Bronchial epithelial cell (primary cell): ENCODE measurements around the gene CAMTA1. TPM values are rescaled to one million over a fixed set of nuclear protein-coding genes. Genes with fewer than 3 reads are reported as not detected.
A peak's percentile ranks its signal among the peaks of the same experiment; 100 is the strongest.

ENCODE experiments used
- DNase-seq: peaks from one replicate; pipeline ENCODE4 v3.0.0-alpha.2; 2010; ENCODE audit warnings: low read depth
- FAIRE-seq: peaks from 2 replicates; lab custom pipeline; 2011; peaks lifted over from hg19 to GRCh38; lab: Jason Lieb, UNC
- H3K27me3 ChIP-seq: 2 replicates; pipeline ENCODE4 v1.5.1; 2011; ENCODE audit warnings: low read length; ENCODE audit not compliant: control insufficient read depth, insufficient read depth
- H3K36me3 ChIP-seq: 2 replicates; pipeline ENCODE4 v1.5.1; 2011; ENCODE audit warnings: low read length; ENCODE audit not compliant: control insufficient read depth, insufficient read depth
- H3K4me3 ChIP-seq: 2 replicates; pipeline ENCODE4 v1.5.1; 2011; ENCODE audit warnings: mild to moderate bottlenecking, low read depth, low read length, control low read depth
- total RNA-seq: library from RNA; depleted of rRNA; stranded (reverse); fragments of >200 nt; gene quantifications from 2 replicates; pipeline ENCODE4 v1.2.1, GENCODE V29; 2014
- TF ChIP-seq, protein P1 (sequence below): IDR thresholded peaks from 2 replicates; pipeline ENCODE4 v1.5.1; 2011; ENCODE audit warnings: mild to moderate bottlenecking, moderate library complexity, low read length, control low read depth, inconsistent platforms; ENCODE audit not compliant: insufficient read depth, severe bottlenecking

Gene CAMTA1
- total RNA-seq, 1 donor from 2014 or later = 68.2 TPM

DNA sequence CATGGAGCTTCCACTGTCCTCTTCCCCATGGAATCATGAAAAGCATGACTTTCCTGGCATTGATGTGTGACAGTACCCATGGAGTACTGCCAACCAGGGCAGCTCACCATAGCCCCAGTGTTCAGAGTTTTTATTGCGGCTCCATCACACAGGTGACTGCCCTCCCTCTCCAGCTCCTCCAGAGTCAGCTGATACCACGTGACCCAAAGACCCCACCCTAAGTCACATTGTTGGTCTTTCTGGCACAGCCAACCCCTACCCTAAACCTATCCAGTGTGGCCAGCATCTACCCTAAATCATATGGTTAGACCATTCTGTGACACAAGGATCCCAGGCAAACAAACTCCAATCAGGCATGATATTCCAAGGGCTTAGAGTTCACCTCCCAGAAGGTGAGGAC, 908.4 kb downstream of the CAMTA1 start:
- Histone ChIP-seq H3K27me3 (peaks cover 2% of the 10 kb centered on the region), H3K36me3 (no peaks in the 10 kb centered on the region), H3K4me3 (no peak overlapping the region)
- TF ChIP-seq, protein P1, sequence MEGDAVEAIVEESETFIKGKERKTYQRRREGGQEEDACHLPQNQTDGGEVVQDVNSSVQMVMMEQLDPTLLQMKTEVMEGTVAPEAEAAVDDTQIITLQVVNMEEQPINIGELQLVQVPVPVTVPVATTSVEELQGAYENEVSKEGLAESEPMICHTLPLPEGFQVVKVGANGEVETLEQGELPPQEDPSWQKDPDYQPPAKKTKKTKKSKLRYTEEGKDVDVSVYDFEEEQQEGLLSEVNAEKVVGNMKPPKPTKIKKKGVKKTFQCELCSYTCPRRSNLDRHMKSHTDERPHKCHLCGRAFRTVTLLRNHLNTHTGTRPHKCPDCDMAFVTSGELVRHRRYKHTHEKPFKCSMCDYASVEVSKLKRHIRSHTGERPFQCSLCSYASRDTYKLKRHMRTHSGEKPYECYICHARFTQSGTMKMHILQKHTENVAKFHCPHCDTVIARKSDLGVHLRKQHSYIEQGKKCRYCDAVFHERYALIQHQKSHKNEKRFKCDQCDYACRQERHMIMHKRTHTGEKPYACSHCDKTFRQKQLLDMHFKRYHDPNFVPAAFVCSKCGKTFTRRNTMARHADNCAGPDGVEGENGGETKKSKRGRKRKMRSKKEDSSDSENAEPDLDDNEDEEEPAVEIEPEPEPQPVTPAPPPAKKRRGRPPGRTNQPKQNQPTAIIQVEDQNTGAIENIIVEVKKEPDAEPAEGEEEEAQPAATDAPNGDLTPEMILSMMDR = no peak
- FAIRE-seq (peak; percentile 36), DNase-seq (no peak)

DNA sequence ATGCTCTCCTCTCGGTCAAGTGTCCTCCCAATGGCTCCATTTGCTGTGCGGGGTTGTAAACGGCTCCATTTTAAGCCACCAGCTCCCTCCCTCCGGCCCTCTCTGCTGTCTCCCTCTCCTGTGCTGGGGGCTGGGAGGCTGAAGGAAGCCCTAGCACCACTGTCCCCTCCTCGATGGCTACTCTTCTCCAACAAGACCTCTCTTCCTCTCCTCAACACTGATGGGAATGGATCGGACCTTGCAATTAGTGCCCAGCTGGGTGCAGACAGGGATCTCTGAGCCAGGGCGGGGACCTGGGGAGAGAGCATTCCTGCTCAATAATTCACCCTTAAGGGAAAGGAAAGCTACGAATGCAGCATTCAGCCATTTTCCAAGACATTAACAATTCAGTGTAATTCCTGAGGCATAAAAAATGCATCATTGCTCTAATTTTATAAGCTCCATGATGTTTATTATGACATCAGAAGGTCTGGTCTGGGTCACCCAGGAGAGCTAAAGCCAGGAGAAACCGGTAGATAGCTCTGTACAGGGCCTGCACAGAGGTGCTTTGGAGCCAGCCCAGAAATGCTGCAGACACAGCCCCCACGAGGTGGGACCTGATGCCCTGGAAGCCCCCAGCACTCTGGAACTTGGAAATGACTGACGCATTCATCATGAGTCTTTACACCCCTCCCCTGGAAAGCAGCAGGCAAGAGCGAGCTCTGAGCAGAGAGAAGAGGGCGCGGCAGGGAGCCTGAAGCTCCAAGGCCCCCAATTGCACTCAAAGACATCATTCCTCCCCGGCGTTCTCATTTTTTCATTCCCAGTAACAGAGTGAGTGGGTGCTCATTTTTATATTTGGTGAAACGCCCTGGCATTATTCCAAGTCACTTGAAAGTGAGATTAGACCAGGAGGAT, 909.6 kb downstream of the CAMTA1 start:
- H3K4me3 ChIP-seq = no peak overlapping the region
- TF ChIP-seq, protein P1 = no peak
- H3K27me3 ChIP-seq = peaks cover 2% of the 10 kb centered on the region
- FAIRE-seq (no peak), DNase-seq (no peak)
- no peaks in the 10 kb centered on the region for H3K36me3 ChIP-seq

DNA sequence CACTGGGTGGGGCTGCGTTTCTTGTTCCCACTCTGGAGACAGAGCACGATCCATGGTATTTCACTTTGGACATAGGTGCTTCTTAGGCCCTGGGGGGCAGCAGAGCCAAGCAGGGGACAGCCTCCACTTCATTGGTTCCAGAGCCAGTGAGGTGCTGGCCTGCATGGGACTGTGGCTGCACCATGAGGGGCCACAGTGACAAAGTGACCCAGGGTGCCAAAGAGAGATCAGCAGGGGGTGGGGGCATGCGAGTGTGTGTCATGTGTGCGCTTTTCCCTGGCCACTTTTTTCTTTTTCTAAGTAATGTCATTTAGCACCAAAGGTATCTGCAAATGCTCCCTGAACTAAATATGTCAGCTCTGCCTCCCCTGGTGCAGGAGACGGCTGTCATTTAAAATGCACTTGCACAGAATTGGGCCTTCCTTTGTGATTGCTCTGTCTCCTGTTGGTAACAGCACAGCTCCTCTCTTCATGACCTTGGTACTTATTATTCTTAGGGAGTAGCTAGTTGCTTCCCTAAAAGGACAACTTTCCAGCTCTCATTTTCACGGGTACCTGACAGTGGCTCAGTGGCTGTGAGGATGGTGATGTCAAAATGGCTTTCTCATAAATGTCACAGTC, 910.4 kb downstream of the CAMTA1 start:
- Histone ChIP-seq H3K4me3 (no peak overlapping the region), H3K36me3 (no peaks in the 10 kb centered on the region), H3K27me3 (peaks cover 2% of the 10 kb centered on the region)
- TF ChIP-seq, protein P1 = no peak
- DNase-seq (no peak), FAIRE-seq (no peak)

DNA sequence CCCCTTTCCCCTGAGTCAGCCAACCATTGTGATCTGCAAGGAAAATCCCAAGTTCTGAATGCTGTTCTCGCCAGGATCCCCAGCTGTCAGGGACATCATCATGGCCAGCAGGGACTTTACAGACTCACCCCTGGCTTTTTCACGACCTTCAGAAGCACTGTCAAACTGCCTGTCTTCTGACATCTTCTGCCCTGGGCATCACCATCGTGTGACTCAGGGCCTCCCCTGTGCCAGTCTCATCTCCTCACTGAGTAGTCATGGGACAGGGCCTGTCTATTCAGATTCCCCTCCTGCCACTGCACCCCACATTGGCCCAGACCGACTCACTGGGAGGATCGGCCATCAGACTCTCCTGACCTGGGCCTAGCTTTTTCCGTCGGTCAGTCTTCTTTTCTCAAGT, 913.4 kb downstream of the CAMTA1 start:
- DNase-seq (peak; percentile 17), FAIRE-seq (no peak)
- Histone ChIP-seq H3K4me3 (no peak overlapping the region), H3K36me3 (no peaks in the 10 kb centered on the region), H3K27me3 (peaks cover 6% of the 10 kb centered on the region)
- TF ChIP-seq, protein P1 = no peak

DNA sequence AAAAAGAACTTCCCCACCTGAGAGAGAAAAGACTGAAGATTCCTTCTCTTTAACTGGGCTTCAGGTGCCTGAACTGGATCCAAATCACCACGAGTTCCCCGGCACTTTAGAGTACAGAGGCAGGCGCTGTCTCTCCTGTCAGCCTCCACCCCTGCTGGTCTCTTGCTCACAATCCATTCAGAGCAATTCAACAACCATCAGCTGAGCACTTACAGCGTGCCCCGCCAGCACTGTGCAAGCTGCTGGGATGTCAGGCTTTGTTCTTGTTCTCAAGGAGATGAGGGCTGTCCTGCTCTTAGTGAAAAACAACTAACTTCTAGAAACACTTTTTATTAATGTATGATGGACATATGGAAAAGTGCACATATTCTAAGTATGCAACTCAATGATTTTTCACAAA, 917.1 kb downstream of the CAMTA1 start:
- no peak overlapping the region for H3K4me3 ChIP-seq
- H3K27me3 ChIP-seq = peaks cover 6% of the 10 kb centered on the region
- H3K36me3 ChIP-seq = no peaks in the 10 kb centered on the region
- TF ChIP-seq, protein P1 = no peak
- FAIRE-seq (no peak), DNase-seq (peak; percentile 4)
